22Rv1 (cell line): ENCODE results near the gene TM4SF5.

Experiments
- H3K27ac ChIP-seq: fragments of 450-650 bp; 2 replicates; pipeline ENCODE4 v1.5.1; 2017
- CTCF ChIP-seq: fragments of 450-650 bp; IDR thresholded peaks from 2 replicates; pipeline ENCODE4 v1.5.1; 2017; ENCODE audit warnings: mild to moderate bottlenecking
- ZFX ChIP-seq: fragments of 450-650 bp; IDR thresholded peaks from 2 replicates; pipeline ENCODE4 v1.6.1; 2017; ENCODE audit warnings: antibody characterized with exemption, borderline replicate concordance

The TM4SF5 gene

DNA sequence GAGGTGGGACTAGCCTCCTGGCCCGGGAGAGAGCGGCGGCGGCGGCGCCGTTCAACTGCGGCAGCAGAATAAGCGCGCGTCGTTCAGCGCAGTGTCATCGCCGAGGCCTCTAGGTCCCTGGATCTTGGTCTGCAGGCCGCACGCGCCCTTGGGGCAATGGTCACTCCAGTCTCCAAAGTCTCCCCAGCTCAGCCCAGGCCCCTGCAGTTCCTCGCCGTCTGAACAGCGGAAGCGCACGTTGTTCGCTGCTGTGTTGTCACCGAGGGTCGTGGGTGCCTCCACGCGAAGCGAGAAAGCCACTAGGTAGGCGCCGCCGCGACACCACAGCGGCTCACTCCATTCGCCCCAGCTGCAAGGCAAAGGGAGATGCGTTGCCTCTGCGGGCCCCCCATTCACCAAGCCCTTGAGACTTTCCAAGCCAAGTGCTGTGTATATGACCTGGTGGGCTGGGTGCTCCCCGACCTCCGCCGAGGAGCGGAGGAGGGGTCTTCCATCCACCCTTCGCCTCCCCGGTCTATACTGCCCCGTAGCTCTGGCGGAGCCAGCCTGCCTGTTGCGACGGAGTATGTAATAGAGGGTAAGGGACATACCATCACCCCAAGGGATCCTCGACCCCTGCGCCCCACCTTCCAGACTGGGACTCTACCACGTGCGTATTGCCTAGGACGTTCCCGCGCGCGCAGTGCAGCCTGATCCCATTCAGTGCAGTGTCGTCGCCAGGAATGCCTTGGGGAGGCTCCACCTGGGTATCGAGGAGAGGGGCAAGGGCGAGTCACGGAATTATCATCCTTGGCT lies 13.8 kb downstream of the TM4SF5 start:
- no peak for TF ChIP-seq ZFX
- no peak for TF ChIP-seq CTCF
- H3K27ac ChIP-seq: no peak overlapping the region

DNA sequence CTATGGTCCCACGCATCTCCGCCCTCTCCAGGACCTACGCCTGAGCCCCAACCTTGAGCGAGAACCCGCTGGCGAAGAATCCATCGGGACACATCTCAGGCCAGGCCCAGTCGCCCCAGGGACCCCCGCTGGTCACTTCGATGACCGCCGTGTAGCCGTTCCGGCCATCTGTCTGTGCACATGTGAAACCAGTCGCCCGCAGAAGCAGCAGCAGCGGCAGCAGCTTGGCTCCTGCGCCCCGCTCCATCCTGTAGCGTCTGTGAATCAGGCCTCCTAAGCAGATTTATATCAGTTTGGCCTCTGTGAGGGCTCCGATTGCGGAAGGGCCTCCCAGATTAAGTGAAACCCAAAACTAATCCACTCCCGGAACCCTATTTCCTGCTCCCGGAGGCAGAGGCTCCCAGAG lies 14.4 kb downstream of the TM4SF5 start, which contains the start of gene VMO1:
Gene VMO1 (minus strand): TSS at position 259 of the 406 bp plus-strand sequence. CDS start 12 bp downstream, at position 247.
- TF ChIP-seq CTCF: no peak
- no peak for TF ChIP-seq ZFX
- H3K27ac ChIP-seq: peak within 1 kb of the TSS; percentile 2; the same call in 1 of the 2 replicates

GRCh38 chr17:4786516-4786915 lies 14.8 kb downstream of the TM4SF5 start:
- no peak overlapping the region for H3K27ac ChIP-seq
- TF ChIP-seq ZFX (no peak), CTCF (no peak)

GRCh38 chr17:4788159-4788806 lies 16.6 kb downstream of the TM4SF5 start:
- H3K27ac ChIP-seq: peak overlapping the region; percentile 95
- TF ChIP-seq CTCF: no peak

GRCh38 chr17:4788807-4789700 lies 17.4 kb downstream of the TM4SF5 start, which contains the start of gene GLTPD2:
GLTPD2 (plus strand) TSS chr17:4788964; CDS start chr17:4789012, 48 bp downstream.
- peak within 1 kb of the TSS; percentile 95 for H3K27ac ChIP-seq
- TF ChIP-seq ZFX: no peak

DNA sequence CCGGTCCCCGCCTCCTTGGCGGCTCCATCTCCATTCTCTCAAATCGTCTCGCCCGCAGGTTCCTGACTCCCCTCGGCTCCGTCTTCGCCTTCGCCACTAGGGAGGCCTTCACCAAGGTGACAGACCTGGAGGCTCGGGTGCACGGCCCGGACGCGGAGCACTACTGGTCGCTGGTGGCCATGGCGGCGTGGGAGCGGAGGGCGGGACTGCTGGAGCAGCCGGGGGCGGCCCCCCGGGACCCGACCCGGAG lies 17.9 kb downstream of the TM4SF5 start:
- TF ChIP-seq ZFX (no peak), CTCF (no peak)
- H3K27ac ChIP-seq: peak overlapping the region; percentile 95

DNA sequence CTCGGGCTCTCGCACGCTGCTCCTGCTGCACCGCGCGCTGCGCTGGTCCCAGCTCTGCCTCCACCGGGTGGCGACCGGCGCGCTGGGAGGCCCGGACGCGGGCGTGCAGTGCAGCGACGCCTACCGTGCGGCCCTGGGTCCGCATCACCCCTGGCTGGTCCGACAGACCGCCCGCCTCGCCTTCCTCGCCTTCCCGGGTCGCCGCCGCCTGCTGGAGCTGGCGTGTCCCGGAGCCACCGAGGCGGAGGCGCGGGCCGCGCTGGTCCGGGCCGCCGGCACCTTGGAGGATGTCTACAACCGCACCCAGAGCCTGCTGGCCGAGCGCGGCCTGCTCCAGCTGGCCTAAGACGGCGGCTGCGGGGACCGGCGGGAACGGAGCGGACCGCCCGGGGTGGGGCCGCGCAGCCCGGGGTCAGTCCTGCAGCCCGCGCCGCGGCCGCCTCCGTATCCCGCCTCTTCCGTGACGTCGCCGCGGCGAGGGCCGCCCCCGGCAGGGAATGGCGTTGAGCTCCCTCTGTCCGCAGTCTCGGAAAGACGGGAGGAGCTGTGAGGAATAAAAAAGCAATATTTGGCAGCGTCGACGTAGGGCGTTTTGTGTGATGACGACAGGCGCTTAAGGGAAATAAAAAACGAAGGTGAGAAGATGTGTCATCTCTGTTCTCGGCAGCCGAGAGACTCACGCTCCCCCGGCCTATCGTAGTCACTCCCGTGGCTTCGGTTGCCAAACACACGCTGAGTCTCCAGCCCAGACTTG lies 18.4 kb downstream of the TM4SF5 start:
- TF ChIP-seq ZFX: no peak
- TF ChIP-seq CTCF: peak; percentile 91
- H3K27ac ChIP-seq: peak overlapping the region; percentile 95
